Kidney tubule cell (primary cell): ENCODE data around the gene ATG7.
A peak's percentile ranks its signal among the peaks of the same experiment; 100 is the strongest.
"Not testable (repeated sequence)": the region's sequence is repeated elsewhere in the genome, so short reads cannot be mapped to it uniquely, and the experiment has no call there.

Experiments used
- DNase-seq: peaks from one replicate; pipeline ENCODE4 v3.0.0-alpha.2; 2018; ENCODE audit warnings: low spot score

The ATG7 gene

GRCh38 chr3:11464356-11464755 lies 192.2 kb downstream of the ATG7 start:
- DNase-seq, result no peak

- DNase-seq, result peak; percentile 33
Observed at GRCh38 chr3:11465744-11466616, 193.8 kb downstream of the ATG7 start.

GRCh38 chr3:11467875-11468274 lies 195.7 kb downstream of the ATG7 start:
- DNase-seq, result no peak

GRCh38 chr3:11470031-11470853 lies 198.0 kb downstream of the ATG7 start:
- DNase-seq, result peak; percentile 30

- no peak for DNase-seq
Observed at GRCh38 chr3:11475324-11475723, 203.1 kb downstream of the ATG7 start.

- DNase-seq, result no peak
Observed at GRCh38 chr3:11476735-11477144, 204.5 kb downstream of the ATG7 start.

- peak; percentile 91 for DNase-seq
Observed at GRCh38 chr3:11477407-11477911, 205.3 kb downstream of the ATG7 start.

GRCh38 chr3:11478167-11478566 lies 206.0 kb downstream of the ATG7 start:
- DNase-seq, result no peak

GRCh38 chr3:11479221-11479620 lies 207.0 kb downstream of the ATG7 start:
- no peak for DNase-seq

GRCh38 chr3:11480663-11481298 lies 208.6 kb downstream of the ATG7 start:
- DNase-seq, result no peak

GRCh38 chr3:11481556-11481955 lies 209.4 kb downstream of the ATG7 start:
- no peak for DNase-seq

- DNase-seq, result no peak
Observed at GRCh38 chr3:11482021-11482420, 209.8 kb downstream of the ATG7 start.

- DNase-seq, result not testable (repeated sequence)
Observed at GRCh38 chr3:11488356-11488755, 216.2 kb downstream of the ATG7 start.

- no peak for DNase-seq
Observed at GRCh38 chr3:11494131-11494916, 222.1 kb downstream of the ATG7 start.

GRCh38 chr3:11495948-11496557 lies 223.9 kb downstream of the ATG7 start:
- DNase-seq, result peak; percentile 44

- DNase-seq, result no peak
Observed at GRCh38 chr3:11498177-11498576, 226.0 kb downstream of the ATG7 start.

GRCh38 chr3:11498646-11499045 lies 226.4 kb downstream of the ATG7 start:
- DNase-seq, result peak; percentile 80

GRCh38 chr3:11499144-11499543 lies 226.9 kb downstream of the ATG7 start:
- DNase-seq, result peak; percentile 96

GRCh38 chr3:11502413-11502812 lies 230.2 kb downstream of the ATG7 start:
- DNase-seq, result not testable (repeated sequence)

- DNase-seq, result no peak
Observed at GRCh38 chr3:11507719-11508118, 235.5 kb downstream of the ATG7 start.
